Fibroblast of lung (primary cell): Measurements from ENCODE around the gene TNFRSF14.

ENCODE experiments used
- EZH2 ChIP-seq: IDR thresholded peaks from 2 replicates; pipeline ENCODE4 v1.5.1; 2012; ENCODE audit warnings: low read length, control low read depth, mild to moderate bottlenecking; ENCODE audit errors: missing control alignments
- TF ChIP-seq, protein P1 (sequence below), 2 donors: IDR thresholded peaks in 1 of 2; conservative IDR thresholded peaks in 1 of 2; 1 replicate in 1 of 2; 2 replicates in 1 of 2; pipeline ENCODE4 v1.5.1; 2011 to 2012; ENCODE audit warnings: low read length in 2 of 2, control low read depth in 1 of 2, inconsistent platforms in 1 of 2, low read depth in 1 of 2, mild to moderate bottlenecking in 1 of 2

DNA sequence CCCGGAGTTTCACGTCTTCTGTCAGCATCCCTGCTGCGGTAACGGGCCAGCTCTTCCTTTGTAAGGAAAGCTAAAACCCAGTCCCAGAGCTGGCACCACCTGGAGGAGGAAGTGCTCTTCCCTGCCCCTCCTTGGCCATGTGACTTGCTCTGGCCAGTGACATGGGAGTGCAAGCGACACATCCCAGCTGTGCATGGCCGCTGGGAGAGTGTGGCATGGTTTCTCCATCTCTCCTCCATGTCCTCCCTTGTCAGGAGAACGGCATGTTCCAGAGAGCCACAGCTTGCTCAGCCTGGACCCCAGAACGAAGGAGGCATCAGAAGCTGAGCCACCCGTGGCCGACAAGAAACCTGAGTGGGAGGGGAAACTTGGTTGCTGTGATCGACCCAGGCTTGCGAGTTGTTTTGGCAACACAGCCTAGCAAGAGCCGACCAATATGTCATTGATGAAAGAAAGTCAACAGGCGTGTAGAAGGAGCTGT is 27.7 kb downstream of the TNFRSF14 start:
- TF ChIP-seq, protein P1, sequence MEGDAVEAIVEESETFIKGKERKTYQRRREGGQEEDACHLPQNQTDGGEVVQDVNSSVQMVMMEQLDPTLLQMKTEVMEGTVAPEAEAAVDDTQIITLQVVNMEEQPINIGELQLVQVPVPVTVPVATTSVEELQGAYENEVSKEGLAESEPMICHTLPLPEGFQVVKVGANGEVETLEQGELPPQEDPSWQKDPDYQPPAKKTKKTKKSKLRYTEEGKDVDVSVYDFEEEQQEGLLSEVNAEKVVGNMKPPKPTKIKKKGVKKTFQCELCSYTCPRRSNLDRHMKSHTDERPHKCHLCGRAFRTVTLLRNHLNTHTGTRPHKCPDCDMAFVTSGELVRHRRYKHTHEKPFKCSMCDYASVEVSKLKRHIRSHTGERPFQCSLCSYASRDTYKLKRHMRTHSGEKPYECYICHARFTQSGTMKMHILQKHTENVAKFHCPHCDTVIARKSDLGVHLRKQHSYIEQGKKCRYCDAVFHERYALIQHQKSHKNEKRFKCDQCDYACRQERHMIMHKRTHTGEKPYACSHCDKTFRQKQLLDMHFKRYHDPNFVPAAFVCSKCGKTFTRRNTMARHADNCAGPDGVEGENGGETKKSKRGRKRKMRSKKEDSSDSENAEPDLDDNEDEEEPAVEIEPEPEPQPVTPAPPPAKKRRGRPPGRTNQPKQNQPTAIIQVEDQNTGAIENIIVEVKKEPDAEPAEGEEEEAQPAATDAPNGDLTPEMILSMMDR (conservative IDR thresholded peaks at IDR 0.05 in 1 of 2, IDR thresholded peaks at IDR 0.05 in 1 of 2; ENCODE audit: low read depth in 1 of 2, low read length in 2 of 2), result no peak
- peak; percentile 49 for TF ChIP-seq EZH2
